ENCODE data around the gene KIF23. TPM values are rescaled to one million over a fixed set of nuclear protein-coding genes. Genes with fewer than 3 reads are reported as not detected.

Gene KIF23
- total and polyA plus RNA-seq, 2 donors, result 0.79 to 32.5 TPM

DNA sequence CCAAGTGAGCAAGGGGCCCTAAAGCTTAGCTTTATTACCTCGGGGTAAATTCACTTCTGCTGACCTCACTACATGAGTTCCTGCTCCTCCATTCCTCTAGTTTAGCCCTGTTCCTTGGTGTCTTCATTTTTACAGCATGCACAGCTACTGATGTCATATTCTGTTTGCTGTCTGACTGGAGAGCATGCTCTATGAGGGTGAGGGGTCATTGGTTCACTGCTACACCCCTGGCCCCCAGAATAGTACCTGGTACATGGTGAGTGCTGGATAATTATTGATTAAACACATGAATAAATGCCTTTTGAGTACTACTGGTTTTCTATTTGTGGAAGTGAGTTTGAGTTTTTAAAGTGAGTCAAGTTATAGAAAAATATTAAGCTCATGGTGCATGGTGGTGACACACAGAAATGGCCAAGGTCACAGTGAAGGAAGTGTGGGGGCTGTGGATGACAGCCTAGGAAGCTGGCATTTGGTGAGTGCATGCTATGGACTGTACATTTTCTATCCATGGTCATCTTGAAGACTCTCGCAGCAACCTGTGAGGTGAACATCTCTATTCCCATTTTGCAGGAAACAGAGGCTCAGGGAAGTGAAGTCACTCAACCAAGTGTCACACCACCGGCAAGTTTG, 72.4 kb downstream of the KIF23 start:
- DNase-seq (ENCODE audit: extremely low spot score), result no peak
- Histone ChIP-seq H3K4me3 (ENCODE audit: low read depth, low read length) (no peak overlapping the region), H3K36me3 (ENCODE audit: insufficient read depth) (no peaks in the 10 kb centered on the region), H3K27ac (ENCODE audit: low read depth) (no peak overlapping the region), H3K4me1 (ENCODE audit: insufficient read depth) (no peaks in the 10 kb centered on the region)
- WGBS, result 95% methylated on average over 3 of the region's 3 CpGs

GRCh38 chr15:69489073-69489571, 75.0 kb downstream of the KIF23 start:
- Histone ChIP-seq H3K27ac (ENCODE audit: low read depth) (no peak overlapping the region), H3K4me1 (ENCODE audit: insufficient read depth) (no peaks in the 10 kb centered on the region), H3K4me3 (ENCODE audit: low read depth, low read length) (no peak overlapping the region), H3K36me3 (ENCODE audit: insufficient read depth) (no peaks in the 10 kb centered on the region)
- no peak for DNase-seq (ENCODE audit: extremely low spot score)
- 47% methylated on average over 3 of the region's 3 CpGs for WGBS

- Histone ChIP-seq H3K36me3 (ENCODE audit: insufficient read depth) (no peaks in the 10 kb centered on the region), H3K27ac (ENCODE audit: low read depth) (no peak overlapping the region), H3K4me1 (ENCODE audit: insufficient read depth) (no peaks in the 10 kb centered on the region), H3K4me3 (ENCODE audit: low read depth, low read length) (no peak overlapping the region)
- WGBS, result 56% methylated on average over 11 of the region's 11 CpGs
- DNase-seq (ENCODE audit: extremely low spot score), result no peak
Measured at GRCh38 chr15:69490356-69491037, 76.3 kb downstream of the KIF23 start.

GRCh38 chr15:69491038-69491505, 76.9 kb downstream of the KIF23 start:
- DNase-seq (ENCODE audit: extremely low spot score), result no peak
- H3K4me1 ChIP-seq (ENCODE audit: insufficient read depth), result no peaks in the 10 kb centered on the region
- no peaks in the 10 kb centered on the region for H3K36me3 ChIP-seq (ENCODE audit: insufficient read depth)
- no peak overlapping the region for H3K27ac ChIP-seq (ENCODE audit: low read depth)
- WGBS, result 20% methylated on average over 3 of the region's 3 CpGs
- H3K4me3 ChIP-seq (ENCODE audit: low read depth, low read length), result no peak overlapping the region

- Histone ChIP-seq H3K4me3 (ENCODE audit: low read depth, low read length) (no peak overlapping the region), H3K4me1 (ENCODE audit: insufficient read depth) (no peaks in the 10 kb centered on the region), H3K36me3 (ENCODE audit: insufficient read depth) (no peaks in the 10 kb centered on the region), H3K27ac (ENCODE audit: low read depth) (no peak overlapping the region)
- WGBS, result 95% methylated on average over 2 of the region's 2 CpGs
- DNase-seq (ENCODE audit: extremely low spot score), result no peak
Measured at GRCh38 chr15:69493406-69493805, 79.3 kb downstream of the KIF23 start.

- no peaks in the 10 kb centered on the region for H3K36me3 ChIP-seq (ENCODE audit: insufficient read depth)
- WGBS, result 47% methylated on average over 2 of the region's 2 CpGs
- no peak for DNase-seq (ENCODE audit: extremely low spot score)
Measured at GRCh38 chr15:69496001-69496400, 81.9 kb downstream of the KIF23 start.

GRCh38 chr15:69497076-69497475, 82.9 kb downstream of the KIF23 start:
- Histone ChIP-seq H3K4me1 (ENCODE audit: insufficient read depth) (no peaks in the 10 kb centered on the region), H3K4me3 (ENCODE audit: low read depth, low read length) (no peak overlapping the region), H3K27ac (ENCODE audit: low read depth) (no peak overlapping the region), H3K36me3 (ENCODE audit: insufficient read depth) (no peaks in the 10 kb centered on the region)
- DNase-seq (ENCODE audit: extremely low spot score), result no peak
- 98% methylated on average over 1 of the region's 1 CpG for WGBS

More at GRCh38 chr15:69496001-69496400, 81.9 kb downstream of the KIF23 start:
- no peak overlapping the region for H3K4me3 ChIP-seq (ENCODE audit: low read depth, low read length)
- H3K4me1 ChIP-seq (ENCODE audit: insufficient read depth), result no peaks in the 10 kb centered on the region
- H3K27ac ChIP-seq (ENCODE audit: low read depth), result no peak overlapping the region

GRCh38 chr15:69497667-69498066, 83.5 kb downstream of the KIF23 start:
- Histone ChIP-seq H3K4me1 (ENCODE audit: insufficient read depth) (no peaks in the 10 kb centered on the region), H3K36me3 (ENCODE audit: insufficient read depth) (no peaks in the 10 kb centered on the region), H3K4me3 (ENCODE audit: low read depth, low read length) (no peak overlapping the region), H3K27ac (ENCODE audit: low read depth) (no peak overlapping the region)
- WGBS, result 80% methylated on average over 1 of the region's 1 CpG
- no peak for DNase-seq (ENCODE audit: extremely low spot score)

Small RNA genes lying within 50 kb of the gene (small RNA-seq; reads per million reads assigned to genes)
- not detected for gene RF00012

Other genes with a start within 250 kb of the KIF23 start
- gene PAQR5, start 115.4 kb upstream of the KIF23 start, total RNA-seq, result 2.6 TPM
- 1.7 TPM for gene PAQR5, start 115.4 kb upstream of the KIF23 start, polyA plus RNA-seq
- 65.9 TPM for gene RPLP1, start 38.5 kb downstream of the KIF23 start, total RNA-seq
- 1,936 TPM for gene RPLP1, start 38.5 kb downstream of the KIF23 start, polyA plus RNA-seq